Activated naive CD8-positive, alpha-beta T cell treated with anti-CD3 and anti-CD28 coated beads, Interleukin-2, amount 50 U/mL, for 24 hours (primary cell): ENCODE measurements around the gene RAB3A.

Experiments
- ATAC-seq: fragments of 150-1000 bp; cut with Tn5 transposase; one replicate; pipeline ENCODE4 v1.10.0; 2021
- DNase-seq: peaks from one replicate; pipeline ENCODE4 v3.0.0; 2021
- H3K27ac Mint-ChIP-seq: one replicate; pipeline ENCODE4 v1.8.0; 2021; ENCODE audit warnings: mild to moderate bottlenecking, mixed read lengths
- H3K27me3 Mint-ChIP-seq: one replicate; pipeline ENCODE4 v1.8.0; 2021; ENCODE audit warnings: mixed read lengths
- H3K36me3 Mint-ChIP-seq: one replicate; pipeline ENCODE4 v1.8.0; 2021; ENCODE audit warnings: low read depth, mixed read lengths
- H3K4me1 Mint-ChIP-seq: one replicate; pipeline ENCODE4 v1.8.0; 2021; ENCODE audit warnings: mixed read lengths
- H3K4me3 Mint-ChIP-seq: one replicate; pipeline ENCODE4 v1.8.0; 2021; ENCODE audit warnings: mild to moderate bottlenecking, moderate library complexity, mixed read lengths
- H3K9me3 Mint-ChIP-seq: one replicate; pipeline ENCODE4 v1.8.0; 2021; ENCODE audit warnings: mixed read lengths

Gene RAB3A

GRCh38 chr19:18194554-18195238 is 9.1 kb downstream of the RAB3A start:
- Mint-ChIP-seq H3K27ac (peak overlapping the region; percentile 70), H3K4me3 (peak overlapping the region; percentile 85), H3K4me1 (peaks cover 26% of the 10 kb centered on the region), H3K9me3 (no peaks in the 10 kb centered on the region), H3K36me3 (peaks cover 10% of the 10 kb centered on the region), H3K27me3 (peaks cover 4% of the 10 kb centered on the region)
- peak; percentile 47 for DNase-seq
- no peak for ATAC-seq

GRCh38 chr19:18194181-18194530 is 9.7 kb downstream of the RAB3A start:
- Mint-ChIP-seq H3K9me3 (no peaks in the 10 kb centered on the region), H3K27me3 (peaks cover 4% of the 10 kb centered on the region), H3K4me3 (peak overlapping the region; percentile 85), H3K4me1 (peaks cover 26% of the 10 kb centered on the region), H3K27ac (peak overlapping the region; percentile 70), H3K36me3 (peaks cover 10% of the 10 kb centered on the region)
- DNase-seq (no peak), ATAC-seq (no peak)

GRCh38 chr19:18193388-18194180 is 10.3 kb downstream of the RAB3A start:
- Mint-ChIP-seq H3K4me3 (peak overlapping the region; percentile 85), H3K27ac (peak overlapping the region; percentile 93), H3K27me3 (peaks cover 4% of the 10 kb centered on the region), H3K9me3 (no peaks in the 10 kb centered on the region), H3K36me3 (peaks cover 10% of the 10 kb centered on the region), H3K4me1 (peaks cover 26% of the 10 kb centered on the region)
- ATAC-seq (no peak), DNase-seq (no peak)

- H3K36me3 Mint-ChIP-seq: peaks cover 4% of the 10 kb centered on the region
- peaks cover 26% of the 10 kb centered on the region for H3K4me1 Mint-ChIP-seq
- no peaks in the 10 kb centered on the region for H3K9me3 Mint-ChIP-seq
- ATAC-seq (peak; percentile 93), DNase-seq (peak; percentile 98)
- H3K4me3 Mint-ChIP-seq: peak within 1 kb of the TSS; percentile 85
- H3K27me3 Mint-ChIP-seq: peaks cover 4% of the 10 kb centered on the region
- H3K27ac Mint-ChIP-seq: peak within 1 kb of the TSS; percentile 93
Observed at GRCh38 chr19:18192673-18193387, 11.0 kb downstream of the RAB3A start, which contains the start of gene MPV17L2. Gene MPV17L2 (plus strand): TSS chr19:18193218. CDS start chr19:18193282, 64 bp downstream.

DNA sequence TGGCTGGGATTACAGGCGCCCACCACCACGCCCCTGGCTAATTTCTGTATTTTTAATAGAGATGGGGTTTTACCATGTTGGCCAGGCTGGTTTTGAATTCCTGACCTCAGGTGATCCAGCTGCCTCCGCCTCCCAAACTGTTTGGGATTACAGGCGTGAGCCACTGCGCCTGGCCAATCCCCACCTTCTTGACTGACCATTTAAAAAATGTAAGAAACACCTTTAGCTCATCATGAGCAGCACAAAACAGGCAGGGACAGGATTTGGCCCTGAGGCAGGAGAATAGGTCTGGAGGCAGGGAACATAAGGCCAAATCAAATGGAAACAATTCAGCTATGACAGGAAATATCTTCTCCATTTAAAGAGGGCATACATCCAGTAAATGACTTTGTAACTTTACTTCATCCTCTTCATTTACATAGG is 12.2 kb downstream of the RAB3A start:
- peak overlapping the region; percentile 85 for H3K4me3 Mint-ChIP-seq
- H3K4me1 Mint-ChIP-seq: peaks cover 26% of the 10 kb centered on the region
- peaks cover 4% of the 10 kb centered on the region for H3K36me3 Mint-ChIP-seq
- no peak for ATAC-seq
- DNase-seq: no peak
- H3K9me3 Mint-ChIP-seq: no peaks in the 10 kb centered on the region
- peaks cover 4% of the 10 kb centered on the region for H3K27me3 Mint-ChIP-seq
- H3K27ac Mint-ChIP-seq: peak overlapping the region; percentile 93

GRCh38 chr19:18190278-18190677 is 13.6 kb downstream of the RAB3A start:
- no peaks in the 10 kb centered on the region for H3K9me3 Mint-ChIP-seq
- DNase-seq (no peak), ATAC-seq (no peak)
- H3K27ac Mint-ChIP-seq: no peak overlapping the region
- H3K36me3 Mint-ChIP-seq: peaks cover 4% of the 10 kb centered on the region
- H3K4me3 Mint-ChIP-seq: no peak overlapping the region
- H3K27me3 Mint-ChIP-seq: peaks cover 4% of the 10 kb centered on the region
- peaks cover 26% of the 10 kb centered on the region for H3K4me1 Mint-ChIP-seq

- H3K4me1 Mint-ChIP-seq: no peaks in the 10 kb centered on the region
- no peaks in the 10 kb centered on the region for H3K27me3 Mint-ChIP-seq
- H3K27ac Mint-ChIP-seq: no peak overlapping the region
- no peak for ATAC-seq
- DNase-seq: no peak
- H3K36me3 Mint-ChIP-seq: no peaks in the 10 kb centered on the region
- H3K4me3 Mint-ChIP-seq: no peak overlapping the region
- H3K9me3 Mint-ChIP-seq: no peaks in the 10 kb centered on the region
Observed at GRCh38 chr19:18185538-18185937, 18.3 kb downstream of the RAB3A start.

DNA sequence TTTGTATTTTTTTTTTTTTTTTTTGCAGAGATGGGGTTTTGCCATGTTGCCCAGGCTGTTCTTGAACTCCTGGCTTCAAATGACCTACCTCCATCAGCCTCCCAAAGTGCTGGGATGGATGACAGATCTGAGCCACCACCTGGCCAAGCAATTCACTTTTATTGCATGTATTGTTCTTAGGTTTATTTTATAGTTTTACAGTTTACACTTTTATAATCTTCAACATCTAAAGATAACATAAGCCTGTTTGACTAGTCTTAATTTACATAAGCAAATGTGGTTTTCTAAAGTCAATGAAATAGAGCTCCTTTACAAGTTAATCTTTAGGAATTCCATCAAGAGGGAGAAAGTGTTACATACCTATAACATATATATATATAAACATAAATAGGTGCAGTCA is 20.3 kb downstream of the RAB3A start:
- Mint-ChIP-seq H3K36me3 (no peaks in the 10 kb centered on the region), H3K4me3 (no peak overlapping the region), H3K4me1 (peaks cover 2% of the 10 kb centered on the region), H3K9me3 (no peaks in the 10 kb centered on the region), H3K27ac (no peak overlapping the region), H3K27me3 (no peaks in the 10 kb centered on the region)
- no peak for ATAC-seq
- no peak for DNase-seq

GRCh38 chr19:18179957-18180356 is 23.9 kb downstream of the RAB3A start:
- ATAC-seq (no peak), DNase-seq (no peak)
- Mint-ChIP-seq H3K4me1 (peaks cover 7% of the 10 kb centered on the region), H3K36me3 (peaks cover 5% of the 10 kb centered on the region), H3K4me3 (no peak overlapping the region), H3K27me3 (no peaks in the 10 kb centered on the region), H3K27ac (no peak overlapping the region), H3K9me3 (no peaks in the 10 kb centered on the region)

DNA sequence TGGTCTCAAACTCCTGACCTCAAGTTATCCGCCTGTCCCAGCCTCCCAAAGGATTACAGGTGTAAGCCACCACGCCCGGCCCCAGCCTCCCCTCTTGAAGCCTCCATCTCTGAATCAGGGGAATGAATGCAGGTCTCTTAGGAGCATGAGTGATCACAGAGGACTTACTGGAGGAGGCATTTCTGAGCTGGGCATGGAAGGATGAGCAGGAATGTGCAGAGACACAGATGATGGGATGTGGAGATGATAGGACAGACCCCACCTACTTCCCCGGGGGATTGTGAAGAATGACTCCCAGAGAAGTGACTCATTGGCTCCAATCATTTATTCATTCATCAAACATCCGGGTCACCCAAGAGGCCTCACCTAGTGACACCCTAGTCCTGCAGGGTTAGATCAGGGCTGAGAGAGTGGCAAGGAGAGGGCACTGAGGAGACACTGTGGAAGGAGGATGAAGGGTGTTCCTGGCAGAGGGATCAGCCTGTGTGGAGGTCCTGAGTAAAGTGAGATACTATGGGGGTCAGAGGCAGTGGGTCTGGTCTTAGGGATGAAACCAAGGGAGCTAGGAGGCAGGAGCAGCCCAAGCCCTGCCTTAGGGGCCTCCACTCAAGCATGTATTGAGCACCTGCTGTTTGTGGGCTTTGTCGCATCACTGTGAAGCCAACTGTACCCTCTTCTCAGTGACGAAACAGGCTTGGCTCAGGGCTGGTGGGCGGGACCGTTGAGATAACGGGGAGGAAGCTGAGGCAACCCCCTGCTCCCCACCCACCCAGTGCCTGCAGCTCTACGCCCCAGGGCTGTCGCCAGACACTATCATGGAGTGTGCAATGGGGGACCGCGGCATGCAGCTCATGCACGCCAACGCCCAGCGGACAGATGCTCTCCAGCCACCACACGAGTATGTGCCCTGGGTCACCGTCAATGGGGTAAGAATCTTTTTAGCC is 27.2 kb downstream of the RAB3A start:
- H3K4me1 Mint-ChIP-seq: peaks cover 30% of the 10 kb centered on the region
- no peaks in the 10 kb centered on the region for H3K27me3 Mint-ChIP-seq
- H3K9me3 Mint-ChIP-seq: no peaks in the 10 kb centered on the region
- peak overlapping the region; percentile 14 for H3K4me3 Mint-ChIP-seq
- H3K27ac Mint-ChIP-seq: no peak overlapping the region
- DNase-seq: no peak
- peaks cover 6% of the 10 kb centered on the region for H3K36me3 Mint-ChIP-seq
- no peak for ATAC-seq

DNA sequence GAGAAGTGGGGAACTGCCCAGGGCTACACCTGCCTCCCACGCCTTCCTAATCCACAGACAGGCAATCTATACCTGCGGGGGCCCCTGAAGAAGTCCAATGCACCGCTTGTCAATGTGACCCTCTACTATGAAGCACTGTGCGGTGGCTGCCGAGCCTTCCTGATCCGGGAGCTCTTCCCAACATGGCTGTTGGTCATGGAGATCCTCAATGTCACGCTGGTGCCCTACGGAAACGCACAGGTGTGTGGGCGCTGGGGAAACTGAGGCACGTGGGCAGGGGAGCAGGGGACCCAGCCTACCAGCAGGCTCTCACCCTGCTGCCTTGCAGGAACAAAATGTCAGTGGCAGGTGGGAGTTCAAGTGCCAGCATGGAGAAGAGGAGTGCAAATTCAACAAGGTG is 28.9 kb downstream of the RAB3A start:
- DNase-seq (no peak), ATAC-seq (no peak)
- Mint-ChIP-seq H3K9me3 (no peaks in the 10 kb centered on the region), H3K4me3 (peak overlapping the region; percentile 81), H3K27me3 (no peaks in the 10 kb centered on the region), H3K36me3 (peaks cover 9% of the 10 kb centered on the region), H3K27ac (no peak overlapping the region), H3K4me1 (peaks cover 34% of the 10 kb centered on the region)

GRCh38 chr19:18173572-18174288 is 30.1 kb downstream of the RAB3A start, which contains the start of gene IFI30:
Gene IFI30 (plus strand): TSS chr19:18173813. CDS start chr19:18173842, 29 bp downstream.
- Mint-ChIP-seq H3K27me3 (no peaks in the 10 kb centered on the region), H3K4me3 (peak within 1 kb of the TSS; percentile 81), H3K9me3 (no peaks in the 10 kb centered on the region), H3K36me3 (peaks cover 9% of the 10 kb centered on the region), H3K4me1 (peaks cover 33% of the 10 kb centered on the region), H3K27ac (peak within 1 kb of the TSS; percentile 70)
- DNase-seq: peak; percentile 75
- ATAC-seq: peak; percentile 70

- H3K4me1 Mint-ChIP-seq: peaks cover 37% of the 10 kb centered on the region
- no peaks in the 10 kb centered on the region for H3K27me3 Mint-ChIP-seq
- no peaks in the 10 kb centered on the region for H3K9me3 Mint-ChIP-seq
- H3K27ac Mint-ChIP-seq: peak overlapping the region; percentile 70
- peak; percentile 2 for ATAC-seq
- no peak for DNase-seq
- peak overlapping the region; percentile 81 for H3K4me3 Mint-ChIP-seq
- H3K36me3 Mint-ChIP-seq: peaks cover 12% of the 10 kb centered on the region
Observed at GRCh38 chr19:18173054-18173571, 30.7 kb downstream of the RAB3A start.
